ENCODE results near the gene ATXN1.

The ATXN1 gene

DNA sequence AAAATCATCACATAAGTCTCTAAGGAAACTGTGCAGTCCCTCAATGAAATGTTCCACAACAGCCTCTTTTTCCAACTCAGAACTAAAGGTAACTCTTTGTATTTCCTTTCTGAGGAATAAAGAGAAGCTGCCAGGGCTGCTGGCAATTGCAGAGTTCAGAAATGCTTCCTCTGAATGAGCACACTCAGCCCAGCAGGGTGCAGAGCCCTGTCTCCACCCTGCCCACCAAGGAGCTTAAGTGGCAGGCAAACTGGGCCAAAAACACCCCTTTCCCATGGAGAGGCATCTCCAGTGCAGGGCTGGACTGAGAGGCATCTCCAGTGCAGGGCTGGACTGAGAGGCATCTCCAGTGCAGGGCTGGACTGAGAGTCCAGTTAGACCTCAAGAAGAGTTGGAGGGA, 267.5 kb downstream of the ATXN1 start:
- Histone ChIP-seq H3K4me3 (ENCODE audit: low read length) (no peak overlapping the region), H3K27me3 (ENCODE audit: control insufficient read depth, insufficient read depth, low read length) (no peaks in the 10 kb centered on the region), H3K27ac (ENCODE audit: low read depth, low read length) (no peak overlapping the region), H3K4me1 (ENCODE audit: control insufficient read depth, insufficient read depth, low read length) (peaks cover 5% of the 10 kb centered on the region), H3K9ac (ENCODE audit: low read length) (no peak overlapping the region), H3K36me3 (ENCODE audit: control insufficient read depth, insufficient read depth, low read length) (no peaks in the 10 kb centered on the region)

DNA sequence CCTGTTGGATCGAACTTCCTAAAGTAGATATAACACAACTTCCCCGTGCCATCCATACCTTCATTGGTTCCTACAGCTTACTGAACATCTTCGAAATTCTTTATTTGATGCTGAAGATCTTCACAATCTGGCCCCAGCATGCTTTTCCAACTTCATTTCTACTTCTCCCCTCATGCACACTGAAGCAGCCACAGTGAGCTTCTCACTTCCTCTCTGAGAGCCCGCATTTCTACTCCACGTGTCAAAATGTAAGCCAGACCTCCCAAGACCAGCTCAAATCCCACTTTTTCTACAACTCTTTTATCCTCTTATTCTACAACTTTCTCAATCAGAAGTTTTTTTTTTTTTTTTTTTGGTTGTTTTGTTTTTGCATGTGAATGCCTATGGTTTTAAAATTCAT, 268.1 kb downstream of the ATXN1 start:
- no peaks in the 10 kb centered on the region for H3K27me3 ChIP-seq (ENCODE audit: control insufficient read depth, insufficient read depth, low read length)
- H3K4me1 ChIP-seq (ENCODE audit: control insufficient read depth, insufficient read depth, low read length): peaks cover 5% of the 10 kb centered on the region
- no peak overlapping the region for H3K4me3 ChIP-seq (ENCODE audit: low read length)
- H3K27ac ChIP-seq (ENCODE audit: low read depth, low read length): no peak overlapping the region
- H3K9ac ChIP-seq (ENCODE audit: low read length): no peak overlapping the region
- no peaks in the 10 kb centered on the region for H3K36me3 ChIP-seq (ENCODE audit: control insufficient read depth, insufficient read depth, low read length)

- H3K27me3 ChIP-seq (ENCODE audit: control insufficient read depth, insufficient read depth, low read length): no peaks in the 10 kb centered on the region
- H3K9ac ChIP-seq (ENCODE audit: low read length): no peak overlapping the region
- H3K27ac ChIP-seq (ENCODE audit: low read depth, low read length): no peak overlapping the region
- H3K4me1 ChIP-seq (ENCODE audit: control insufficient read depth, insufficient read depth, low read length): peaks cover 2% of the 10 kb centered on the region
- no peaks in the 10 kb centered on the region for H3K36me3 ChIP-seq (ENCODE audit: control insufficient read depth, insufficient read depth, low read length)
- no peak overlapping the region for H3K4me3 ChIP-seq (ENCODE audit: low read length)
Observed at GRCh38 chr6:16491666-16492313, 269.5 kb downstream of the ATXN1 start.

DNA sequence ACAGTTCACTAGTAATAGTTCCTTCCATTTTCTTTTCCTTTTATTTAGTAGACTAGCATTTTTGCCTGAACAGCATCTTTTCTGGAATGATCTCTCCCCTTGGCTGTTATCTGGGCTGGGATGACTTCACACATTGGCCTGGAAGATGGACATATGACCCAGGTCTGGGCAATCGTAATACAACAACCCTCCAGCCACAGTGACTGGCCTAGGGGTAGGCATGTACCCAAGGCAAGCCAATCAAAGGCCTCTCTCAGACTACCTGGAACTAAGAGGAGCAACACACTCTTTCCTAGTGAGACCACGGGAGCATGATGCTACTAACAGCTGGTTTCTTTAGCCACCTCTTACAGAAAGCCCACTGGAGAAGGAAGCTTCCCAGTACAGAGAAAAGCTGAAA, 270.6 kb downstream of the ATXN1 start:
- no peak overlapping the region for H3K9ac ChIP-seq (ENCODE audit: low read length)
- H3K4me1 ChIP-seq (ENCODE audit: control insufficient read depth, insufficient read depth, low read length): peaks cover 2% of the 10 kb centered on the region
- no peaks in the 10 kb centered on the region for H3K36me3 ChIP-seq (ENCODE audit: control insufficient read depth, insufficient read depth, low read length)
- no peak overlapping the region for H3K4me3 ChIP-seq (ENCODE audit: low read length)
- H3K27me3 ChIP-seq (ENCODE audit: control insufficient read depth, insufficient read depth, low read length): no peaks in the 10 kb centered on the region
- H3K27ac ChIP-seq (ENCODE audit: low read depth, low read length): no peak overlapping the region

GRCh38 chr6:16488813-16489212, 272.4 kb downstream of the ATXN1 start:
- no peaks in the 10 kb centered on the region for H3K36me3 ChIP-seq (ENCODE audit: control insufficient read depth, insufficient read depth, low read length)
- H3K9ac ChIP-seq (ENCODE audit: low read length): no peak overlapping the region
- no peak overlapping the region for H3K4me3 ChIP-seq (ENCODE audit: low read length)
- no peaks in the 10 kb centered on the region for H3K27me3 ChIP-seq (ENCODE audit: control insufficient read depth, insufficient read depth, low read length)
- H3K27ac ChIP-seq (ENCODE audit: low read depth, low read length): no peak overlapping the region
- no peaks in the 10 kb centered on the region for H3K4me1 ChIP-seq (ENCODE audit: control insufficient read depth, insufficient read depth, low read length)

DNA sequence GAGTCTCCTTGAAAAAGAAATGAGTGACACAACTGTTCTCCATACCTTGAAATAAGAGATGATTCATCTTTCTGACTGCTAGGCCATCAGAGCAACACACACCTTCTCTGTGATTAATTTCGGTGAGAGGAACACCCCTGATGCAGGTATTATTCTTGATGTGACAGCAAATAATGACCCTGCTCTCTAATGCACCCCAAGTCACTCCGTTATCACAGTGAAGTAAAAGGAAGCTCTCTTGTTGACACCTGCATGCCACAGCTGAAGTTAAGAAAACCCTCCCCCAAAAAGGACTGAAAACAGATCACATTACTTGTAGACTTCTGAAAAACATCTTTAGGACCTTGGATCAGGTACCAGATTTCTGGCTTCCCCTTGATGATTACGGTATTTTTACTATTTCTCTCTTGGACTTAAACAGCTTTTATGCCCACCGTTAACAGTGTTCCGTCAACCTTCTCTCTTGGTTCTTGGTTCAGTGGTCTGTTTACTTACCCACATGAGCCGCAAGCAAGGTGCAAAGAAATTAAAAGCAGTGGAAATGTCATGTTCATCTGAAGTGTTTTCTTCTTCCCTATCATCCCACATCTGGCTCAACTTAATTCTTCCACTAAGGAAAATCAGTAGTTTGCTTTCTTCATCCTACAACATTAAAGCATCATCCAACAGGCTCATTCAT, 273.1 kb downstream of the ATXN1 start:
- H3K27me3 ChIP-seq (ENCODE audit: control insufficient read depth, insufficient read depth, low read length): no peaks in the 10 kb centered on the region
- no peak overlapping the region for H3K27ac ChIP-seq (ENCODE audit: low read depth, low read length)
- H3K36me3 ChIP-seq (ENCODE audit: control insufficient read depth, insufficient read depth, low read length): no peaks in the 10 kb centered on the region
- no peak overlapping the region for H3K4me3 ChIP-seq (ENCODE audit: low read length)
- H3K4me1 ChIP-seq (ENCODE audit: control insufficient read depth, insufficient read depth, low read length): no peaks in the 10 kb centered on the region
- H3K9ac ChIP-seq (ENCODE audit: low read length): no peak overlapping the region

- no peaks in the 10 kb centered on the region for H3K4me1 ChIP-seq (ENCODE audit: control insufficient read depth, insufficient read depth, low read length)
- H3K36me3 ChIP-seq (ENCODE audit: control insufficient read depth, insufficient read depth, low read length): no peaks in the 10 kb centered on the region
- H3K4me3 ChIP-seq (ENCODE audit: low read length): no peak overlapping the region
- H3K27ac ChIP-seq (ENCODE audit: low read depth, low read length): no peak overlapping the region
- H3K9ac ChIP-seq (ENCODE audit: low read length): no peak overlapping the region
- H3K27me3 ChIP-seq (ENCODE audit: control insufficient read depth, insufficient read depth, low read length): no peaks in the 10 kb centered on the region
Observed at GRCh38 chr6:16486661-16487060, 274.6 kb downstream of the ATXN1 start.

- Histone ChIP-seq H3K27ac (ENCODE audit: low read depth, low read length) (no peak overlapping the region), H3K4me3 (ENCODE audit: low read length) (no peak overlapping the region), H3K4me1 (ENCODE audit: control insufficient read depth, insufficient read depth, low read length) (no peaks in the 10 kb centered on the region)
Observed at GRCh38 chr6:16483315-16483875, 277.9 kb downstream of the ATXN1 start.

DNA sequence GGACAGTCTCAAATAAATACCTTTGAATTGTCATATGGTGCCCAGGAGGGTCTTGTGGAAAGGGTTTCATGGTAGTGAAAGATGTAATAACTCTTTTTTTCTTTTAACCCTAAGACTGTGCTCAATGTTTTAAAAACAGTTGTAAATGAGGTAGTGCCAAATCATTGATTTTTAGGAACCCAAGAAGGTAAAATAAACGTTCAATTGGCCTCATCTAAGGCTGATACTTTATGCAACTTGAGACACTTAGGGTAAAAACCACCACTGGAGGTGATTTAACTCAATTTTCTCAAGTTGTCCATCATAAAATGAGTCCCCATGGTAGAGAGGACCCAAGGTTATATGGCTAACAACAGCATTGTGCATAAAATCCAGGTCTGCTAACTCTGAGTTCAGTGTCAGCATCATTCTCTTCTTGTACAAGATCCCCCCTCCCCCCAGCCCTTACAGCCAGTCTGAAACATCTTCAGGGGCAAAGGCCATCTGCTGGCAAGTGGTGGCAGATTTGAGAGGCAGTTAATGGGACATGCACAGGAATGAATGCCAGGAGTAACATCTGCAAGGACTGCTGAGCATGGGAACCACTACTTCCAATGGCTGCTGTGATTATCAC, 278.5 kb downstream of the ATXN1 start:
- Histone ChIP-seq H3K4me1 (ENCODE audit: control insufficient read depth, insufficient read depth, low read length) (no peaks in the 10 kb centered on the region), H3K27ac (ENCODE audit: low read depth, low read length) (no peak overlapping the region), H3K9ac (ENCODE audit: low read length) (no peak overlapping the region), H3K4me3 (ENCODE audit: low read length) (no peak overlapping the region), H3K36me3 (ENCODE audit: control insufficient read depth, insufficient read depth, low read length) (no peaks in the 10 kb centered on the region), H3K27me3 (ENCODE audit: control insufficient read depth, insufficient read depth, low read length) (no peaks in the 10 kb centered on the region)

More at GRCh38 chr6:16483315-16483875, 277.9 kb downstream of the ATXN1 start:
- no peaks in the 10 kb centered on the region for H3K36me3 ChIP-seq (ENCODE audit: control insufficient read depth, insufficient read depth, low read length)
- H3K9ac ChIP-seq (ENCODE audit: low read length): no peak overlapping the region
- no peaks in the 10 kb centered on the region for H3K27me3 ChIP-seq (ENCODE audit: control insufficient read depth, insufficient read depth, low read length)

GRCh38 chr6:16481697-16482399, 279.4 kb downstream of the ATXN1 start:
- H3K4me1 ChIP-seq (ENCODE audit: control insufficient read depth, insufficient read depth, low read length): no peaks in the 10 kb centered on the region
- H3K4me3 ChIP-seq (ENCODE audit: low read length): no peak overlapping the region
- H3K36me3 ChIP-seq (ENCODE audit: control insufficient read depth, insufficient read depth, low read length): no peaks in the 10 kb centered on the region
- H3K9ac ChIP-seq (ENCODE audit: low read length): no peak overlapping the region
- H3K27me3 ChIP-seq (ENCODE audit: control insufficient read depth, insufficient read depth, low read length): no peaks in the 10 kb centered on the region
- H3K27ac ChIP-seq (ENCODE audit: low read depth, low read length): no peak overlapping the region

GRCh38 chr6:16480763-16481560, 280.3 kb downstream of the ATXN1 start:
- H3K27me3 ChIP-seq (ENCODE audit: control insufficient read depth, insufficient read depth, low read length): no peaks in the 10 kb centered on the region
- H3K4me1 ChIP-seq (ENCODE audit: control insufficient read depth, insufficient read depth, low read length): no peaks in the 10 kb centered on the region
- H3K27ac ChIP-seq (ENCODE audit: low read depth, low read length): no peak overlapping the region
- no peak overlapping the region for H3K4me3 ChIP-seq (ENCODE audit: low read length)
- no peaks in the 10 kb centered on the region for H3K36me3 ChIP-seq (ENCODE audit: control insufficient read depth, insufficient read depth, low read length)
- H3K9ac ChIP-seq (ENCODE audit: low read length): no peak overlapping the region
